Right lung (tissue), 5 donors: ENCODE measurements around the gene LINC00237. TPM values are rescaled to one million over a fixed set of nuclear protein-coding genes. Genes with fewer than 3 reads are reported as not detected.

ENCODE experiments used
- DNase-seq, 2 donors: peaks; one replicate each; pipeline ENCODE4 v3.0.0-alpha.2; 2013
- polyA plus RNA-seq, 5 donors: library from polyadenylated mRNA; unstranded; fragments of 120-200 nt; gene quantifications; one replicate each; pipeline versions ENCODE4 v1.2.1 to v1.2.3, GENCODE V29; 2013; ENCODE audit warnings: inconsistent platforms in 1 of 5, low replicate concordance in 1 of 5; ENCODE audit not compliant: insufficient read length in 5 of 5, insufficient read depth in 1 of 5

Gene LINC00237
- polyA plus RNA-seq, 5 donors, result not detected

DNA sequence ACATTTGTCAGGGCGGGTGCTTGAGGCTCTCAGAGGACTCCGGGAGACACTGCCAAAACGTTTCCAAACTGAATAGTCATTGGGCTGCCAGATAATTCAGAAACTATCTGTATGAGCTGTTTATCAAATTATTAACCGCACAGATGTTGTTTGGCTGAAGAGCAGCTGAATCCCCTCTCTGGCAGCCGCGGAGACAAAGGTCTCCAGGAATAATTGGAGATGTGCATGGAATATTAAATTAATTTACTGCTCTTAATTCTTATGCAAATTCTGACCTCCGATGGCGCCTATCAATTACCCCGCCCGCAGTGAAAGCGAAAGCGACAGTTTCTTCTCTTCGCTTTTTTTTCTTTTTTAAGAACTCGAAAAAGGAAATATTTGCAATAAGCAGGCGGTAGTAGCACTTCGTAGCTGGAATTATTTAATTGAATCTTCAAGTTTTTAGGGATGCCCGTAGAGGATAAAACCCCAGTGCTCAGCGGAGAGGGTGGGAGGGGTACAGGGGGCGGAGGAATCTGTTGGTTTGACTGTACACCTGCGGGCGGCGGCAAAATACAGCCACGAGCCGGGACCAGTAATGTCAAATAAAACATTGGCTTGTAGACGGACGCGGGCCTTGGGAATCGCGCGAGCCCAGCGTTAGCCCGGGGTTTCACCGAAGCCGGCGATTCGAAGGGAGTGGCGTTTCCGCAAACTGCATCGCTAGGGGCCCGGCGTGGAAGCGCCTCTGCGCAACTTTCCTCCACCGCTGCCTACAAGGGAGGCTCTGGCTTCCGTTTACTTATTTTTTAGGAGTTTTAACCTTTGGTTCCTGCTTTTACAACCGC, 6.2 kb downstream of the LINC00237 start:
- DNase-seq, result no peak

DNA sequence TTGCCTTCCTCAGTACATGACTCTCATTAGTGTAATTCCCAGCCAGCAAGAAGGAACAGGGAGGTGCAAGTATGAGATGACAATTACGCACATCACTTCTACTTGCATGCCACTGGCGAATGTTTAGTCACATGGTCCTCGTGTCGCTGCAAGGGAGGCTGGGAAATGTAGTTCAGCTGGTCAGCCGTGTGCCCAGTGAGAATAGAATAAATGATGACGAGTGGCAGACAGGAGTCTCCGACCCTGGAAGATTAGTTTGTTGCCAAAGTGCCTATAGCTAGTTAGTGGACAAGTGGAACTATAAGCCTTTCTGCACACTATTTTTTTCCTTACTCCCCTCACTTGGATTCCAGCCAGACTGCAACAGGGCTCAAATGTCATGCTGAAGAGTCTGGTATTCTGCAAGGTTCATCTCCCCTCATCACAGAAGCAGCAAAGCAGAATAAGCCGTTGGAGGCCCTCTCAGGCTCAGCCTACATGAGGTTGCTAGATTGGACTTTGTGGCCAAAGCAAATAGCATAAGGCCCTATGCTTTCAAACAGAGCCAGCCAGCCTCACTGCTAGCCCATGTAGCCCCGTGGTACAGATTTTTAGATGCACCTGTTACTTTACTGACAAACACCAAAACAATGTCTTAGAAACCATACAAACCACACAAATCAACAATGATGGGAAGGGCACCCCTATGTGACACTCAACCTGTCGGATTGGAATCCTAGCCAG, 9.7 kb downstream of the LINC00237 start:
- DNase-seq, result no peak

DNA sequence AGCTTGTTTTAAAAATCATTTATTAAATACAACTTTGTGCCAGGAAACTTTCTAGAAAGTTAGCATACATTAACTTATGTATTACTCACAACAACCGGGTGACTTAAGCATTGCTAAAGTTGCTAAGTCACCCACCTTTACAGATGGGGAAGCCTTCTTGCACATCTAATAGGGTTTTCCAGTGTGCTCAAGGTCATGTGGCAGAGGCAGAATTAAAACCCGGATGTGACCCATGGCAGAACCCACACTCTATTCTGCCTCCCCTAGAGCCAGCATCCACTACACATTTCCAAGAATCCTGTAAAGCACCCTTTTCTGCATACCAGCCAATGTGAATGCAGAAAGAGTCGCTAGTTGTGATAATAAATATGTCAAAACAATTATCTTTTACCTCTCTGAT, 13.4 kb downstream of the LINC00237 start:
- DNase-seq, result no peak

DNA sequence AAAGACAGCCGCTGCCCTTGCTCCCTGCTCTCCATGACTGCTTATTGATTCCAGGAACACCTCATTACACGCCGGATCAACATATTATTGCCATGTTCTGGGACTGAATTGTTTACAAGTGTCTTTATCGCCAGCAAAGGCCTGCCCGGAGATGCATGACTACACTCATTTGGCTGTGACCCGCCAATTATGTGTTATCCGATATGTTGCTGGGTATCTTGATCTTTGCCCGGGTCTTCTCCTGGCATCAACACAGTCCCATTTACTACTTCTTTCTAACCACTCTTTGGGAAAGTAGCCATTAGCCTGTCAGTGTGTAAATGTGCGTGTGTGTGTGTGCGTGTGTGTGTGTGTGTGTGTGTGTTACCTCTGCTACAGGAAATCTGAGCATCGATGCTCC, 15.4 kb downstream of the LINC00237 start:
- no peak for DNase-seq

DNA sequence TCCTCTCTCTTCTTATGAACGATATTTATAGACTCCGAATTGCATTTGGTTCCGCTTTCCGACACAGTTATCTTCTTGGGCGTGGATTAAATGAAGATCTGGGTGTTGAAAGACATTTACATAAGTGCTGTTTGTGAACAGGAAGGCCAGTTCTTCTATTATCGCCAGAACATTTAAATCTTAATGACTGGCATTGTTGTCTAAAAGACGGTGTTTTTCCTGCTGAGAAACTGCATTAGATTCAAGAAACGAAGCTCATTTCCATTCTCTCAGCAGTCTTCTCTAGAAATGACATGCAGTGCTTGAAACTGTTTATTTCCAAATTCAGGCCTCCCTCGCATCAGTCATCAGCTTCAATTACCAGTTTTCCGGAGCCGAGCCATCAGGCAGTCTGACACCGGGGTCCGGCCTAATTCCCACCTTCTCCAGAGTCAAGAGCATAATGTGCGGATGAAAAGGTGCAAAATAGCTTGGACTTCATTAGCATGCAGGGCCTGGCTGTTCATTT, 16.0 kb downstream of the LINC00237 start:
- DNase-seq, result no peak

DNA sequence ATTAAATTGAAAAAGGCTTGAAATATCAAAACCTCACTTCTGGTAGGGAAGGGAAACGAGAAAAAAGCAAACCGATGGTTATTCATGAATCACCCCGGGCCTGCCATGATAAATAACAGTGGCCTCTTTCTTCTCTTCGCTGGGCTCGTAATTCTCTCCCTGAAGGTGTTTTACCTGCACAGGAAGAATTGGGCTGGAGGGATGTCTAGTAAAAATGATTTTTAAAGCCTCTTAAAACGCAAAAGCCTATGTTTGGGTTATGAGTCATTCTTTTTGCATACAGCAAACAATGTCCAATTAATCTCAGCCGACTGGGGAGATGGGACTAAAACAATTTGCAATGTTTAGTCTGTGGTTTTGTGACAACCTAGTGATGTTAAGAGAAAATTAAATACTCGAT, 16.8 kb downstream of the LINC00237 start:
- DNase-seq, result no peak

DNA sequence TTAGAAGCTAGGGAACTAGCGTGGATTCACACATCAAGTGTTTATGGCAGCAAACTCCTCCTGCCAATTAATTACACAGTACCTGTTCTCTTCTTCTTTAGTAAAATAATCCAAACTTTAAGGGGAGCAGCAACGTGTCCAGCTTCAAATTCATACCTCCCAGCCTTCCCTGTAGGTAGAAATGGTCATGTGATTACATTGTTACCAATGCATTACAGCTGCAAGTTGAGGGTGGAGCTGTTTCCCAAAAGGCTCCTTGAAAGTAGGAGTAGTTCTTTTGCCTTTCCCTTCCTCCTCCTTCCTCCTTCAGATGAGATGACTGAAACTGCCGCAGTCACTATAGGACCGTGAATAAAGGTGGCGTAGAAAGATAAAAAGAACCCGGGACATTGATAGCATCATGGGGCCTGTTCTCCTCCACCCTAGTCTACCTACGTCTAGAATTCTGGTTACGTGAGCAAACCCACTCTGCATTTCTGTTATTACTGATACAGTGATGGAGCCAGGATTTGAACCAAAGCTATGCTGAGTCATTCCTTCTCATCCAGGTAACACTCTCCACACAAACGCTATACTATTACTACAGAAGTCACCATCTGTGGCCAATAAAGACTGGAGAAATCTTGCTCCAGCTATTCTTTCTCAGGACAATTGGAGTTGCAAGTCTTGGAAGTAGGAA, 18.2 kb downstream of the LINC00237 start:
- DNase-seq, result no peak

GRCh38 chr20:21083825-21084325, 22.3 kb downstream of the LINC00237 start:
- DNase-seq, result no peak

DNA sequence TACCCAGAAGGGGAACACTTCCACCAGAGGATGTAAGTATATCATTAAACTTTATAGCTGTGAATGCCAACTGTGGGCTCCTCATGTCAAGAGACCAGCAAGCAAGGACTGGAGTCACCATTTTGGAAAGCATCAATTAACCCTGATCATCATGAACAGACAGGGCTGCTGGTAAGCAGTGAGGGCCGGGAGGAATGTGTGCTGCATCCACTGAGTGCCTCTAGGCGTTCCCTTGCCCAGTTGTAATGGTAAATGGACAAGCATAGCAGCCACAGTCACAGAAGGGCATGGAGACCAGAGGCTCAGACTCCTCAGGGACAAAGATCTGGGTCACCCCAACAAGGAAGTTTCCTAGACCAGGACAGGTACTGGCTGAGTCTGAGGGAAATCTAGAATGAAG, 23.6 kb downstream of the LINC00237 start:
- no peak for DNase-seq

GRCh38 chr20:21077809-21078345, 28.3 kb downstream of the LINC00237 start:
- DNase-seq, result no peak

- DNase-seq, result no peak
Observed at GRCh38 chr20:21076073-21076472, 30.1 kb downstream of the LINC00237 start.

GRCh38 chr20:21075471-21075870, 30.7 kb downstream of the LINC00237 start:
- DNase-seq, result no peak

DNA sequence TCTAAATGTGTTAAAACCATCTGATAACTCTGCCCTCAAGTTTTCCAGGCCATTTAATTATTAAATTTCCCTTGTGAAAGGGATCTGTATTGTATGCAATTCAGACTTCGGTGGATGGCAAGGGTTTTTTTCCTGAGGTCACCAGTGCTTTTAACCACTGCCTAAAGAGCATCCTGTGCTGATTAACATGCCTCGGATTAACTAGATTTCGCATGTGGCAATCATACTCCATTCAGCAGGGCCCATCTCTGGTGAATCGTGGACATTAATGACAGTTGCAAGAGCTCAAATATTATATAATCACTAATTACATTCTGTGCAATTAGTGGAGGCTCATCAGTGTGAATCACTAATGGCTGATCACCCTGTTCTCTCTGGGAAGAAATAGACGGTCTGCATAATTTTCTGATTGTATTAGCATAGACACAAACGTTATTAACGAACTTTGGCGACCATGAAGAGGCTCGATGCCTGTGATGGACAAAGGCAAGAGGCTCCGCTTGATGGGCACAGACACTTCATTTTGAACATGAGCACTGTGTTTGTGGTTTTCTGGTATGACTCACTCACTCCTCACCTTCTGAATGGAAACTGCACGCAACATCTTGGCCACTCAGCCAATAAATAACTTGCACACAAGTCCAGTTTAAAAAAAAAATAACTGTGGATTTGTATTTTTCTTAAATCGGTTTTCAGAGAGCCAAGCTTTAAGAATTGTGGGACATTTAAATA, 31.4 kb downstream of the LINC00237 start:
- DNase-seq, result no peak

- no peak for DNase-seq
Observed at GRCh38 chr20:21067255-21067654, 38.9 kb downstream of the LINC00237 start.

DNA sequence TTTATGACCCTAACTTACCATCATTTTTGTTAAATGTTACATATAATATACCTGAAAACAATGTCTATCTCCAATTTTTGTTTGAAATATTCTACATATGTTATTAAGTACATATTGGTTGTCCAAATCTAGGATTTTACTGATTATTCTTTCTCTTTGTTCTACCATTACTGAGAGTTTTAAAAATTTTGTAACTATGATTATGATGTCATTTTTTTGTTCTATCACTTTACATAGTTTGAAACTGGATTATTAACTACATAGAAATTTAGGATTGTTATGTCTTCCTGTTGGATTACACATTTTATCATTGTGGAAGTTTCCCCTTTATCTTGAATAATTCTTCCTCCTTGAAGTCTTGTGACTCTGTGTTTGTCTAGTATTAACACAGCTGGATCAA, 41.2 kb downstream of the LINC00237 start:
- no peak for DNase-seq

- DNase-seq, result no peak
Observed at GRCh38 chr20:21063276-21063675, 42.9 kb downstream of the LINC00237 start.

DNA sequence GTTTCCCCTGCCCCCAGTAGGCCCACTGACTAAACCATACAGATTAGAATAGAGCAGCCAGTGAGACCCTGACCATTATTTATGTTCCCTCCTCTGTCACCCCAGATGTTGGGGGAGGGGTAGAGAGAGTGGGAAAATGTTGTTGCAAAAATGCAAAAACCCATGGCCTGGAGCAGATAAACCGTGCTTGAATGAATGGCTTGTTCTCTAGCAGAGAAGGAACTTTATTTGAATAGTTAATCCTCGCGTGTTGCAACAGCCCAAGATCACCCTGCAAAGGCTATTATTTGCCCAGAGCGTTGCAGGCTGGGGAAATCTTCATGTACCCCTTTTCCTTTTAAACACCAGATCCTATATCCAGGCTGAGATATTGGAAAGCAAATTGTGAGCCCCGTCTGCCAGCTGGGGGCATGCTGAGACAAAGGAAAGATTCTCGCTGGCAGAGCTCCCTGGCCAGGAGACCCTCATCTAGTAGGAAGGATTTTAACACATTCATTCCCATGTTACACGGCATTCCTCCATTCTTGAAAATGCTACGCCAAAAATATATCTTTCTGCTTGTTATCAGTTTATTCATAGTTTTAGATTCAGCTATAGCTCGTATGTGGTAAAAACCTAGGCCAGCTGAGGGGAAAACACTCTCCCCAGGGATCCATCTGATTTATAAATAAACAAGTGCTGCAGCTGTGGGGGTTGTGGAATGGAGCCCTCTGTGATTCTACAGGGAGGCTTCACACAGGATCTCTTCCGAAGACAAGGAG, 53.0 kb downstream of the LINC00237 start:
- DNase-seq, result no peak

DNA sequence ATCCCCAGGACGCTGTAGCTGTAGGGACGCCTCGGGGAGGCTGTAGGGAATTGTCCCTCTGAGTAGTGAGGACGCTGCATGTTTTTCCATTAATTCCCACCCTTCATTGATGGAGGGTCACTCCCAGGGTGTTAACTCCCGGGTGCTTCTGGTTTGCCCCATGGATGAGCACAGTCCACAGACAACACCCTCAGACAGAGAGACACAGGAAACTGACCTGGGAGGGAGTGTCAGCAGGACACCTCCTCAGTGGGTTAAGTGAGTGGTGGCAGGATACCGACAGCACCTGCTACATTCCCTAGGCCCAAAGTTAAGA, 53.5 kb downstream of the LINC00237 start:
- no peak for DNase-seq

DNA sequence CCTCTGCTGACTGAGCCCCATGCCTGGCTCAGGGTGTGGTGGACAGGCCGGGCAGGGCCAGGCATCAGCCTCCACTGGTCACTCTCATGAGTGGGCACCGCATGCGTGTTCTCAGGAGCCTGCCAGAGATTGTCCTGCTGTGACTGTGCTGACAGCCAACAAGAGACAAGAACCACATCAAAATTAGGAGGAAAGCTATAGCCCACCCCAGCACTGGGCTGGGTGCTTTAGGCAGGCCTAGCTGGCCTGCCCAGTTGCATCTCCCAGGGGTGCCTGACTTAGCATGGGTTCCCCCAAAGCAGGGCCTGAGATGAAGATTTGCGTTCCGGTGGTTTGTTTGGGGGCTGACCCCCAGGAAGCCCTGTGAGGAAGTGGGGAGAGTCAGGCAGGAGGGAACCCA, 53.9 kb downstream of the LINC00237 start:
- DNase-seq, result no peak

- DNase-seq, result no peak
Observed at GRCh38 chr20:21050710-21051109, 55.4 kb downstream of the LINC00237 start.
